Breast epithelium (tissue), 4 donors: Measurements from ENCODE around the gene CDRT15L2. TPM values are rescaled to one million over a fixed set of nuclear protein-coding genes. Genes with fewer than 3 reads are reported as not detected.
"Not testable (repeated sequence)": the region's sequence is repeated elsewhere in the genome, so short reads cannot be mapped to it uniquely, and the experiment has no call there.

Experiments used
- DNase-seq, 2 donors: peaks; one replicate each; pipeline ENCODE4 v3.0.0-alpha.2; 2019; ENCODE audit warnings: low spot score in 2 of 2
- H3K27ac ChIP-seq, 2 donors: fragments of 200-600 bp; sonication (generic) in 1 of 2; one replicate each; pipeline ENCODE4 v1.5.1; 2016 to 2019; ENCODE audit warnings: mild to moderate bottlenecking in 1 of 2
- H3K27me3 ChIP-seq, 2 donors: fragments of 200-600 bp; sonication (generic) in 1 of 2; one replicate each; pipeline versions ENCODE4 v1.5.1 to v1.6.0; 2017 to 2019; ENCODE audit warnings: control low read depth in 1 of 2, mild to moderate bottlenecking in 1 of 2
- H3K36me3 ChIP-seq: fragments of 200-600 bp; one replicate; pipeline ENCODE4 v1.5.1; 2019
- H3K4me1 ChIP-seq, 2 donors: fragments of 200-600 bp; sonication (generic); one replicate each; pipeline ENCODE4 v1.5.1; 2016 to 2019; ENCODE audit warnings: control low read depth in 1 of 2
- H3K4me3 ChIP-seq, 3 donors: fragments of 200-600 bp; sonication (generic); 1 replicate in 2 of 3; 2 replicates in 1 of 3; pipeline ENCODE4 v1.5.1; 2016 to 2019; ENCODE audit warnings: mild to moderate bottlenecking in 3 of 3, moderate library complexity in 2 of 3
- H3K9me3 ChIP-seq, 2 donors: fragments of 200-600 bp; sonication (generic) in 1 of 2; one replicate each; pipeline ENCODE4 v1.5.1; 2016 to 2019; ENCODE audit warnings: control low read depth in 1 of 2
- CTCF ChIP-seq, 3 donors: fragments of 450-650 bp; IDR thresholded peaks; one replicate each; pipeline ENCODE4 v1.5.1; 2016 to 2017; ENCODE audit warnings: antibody characterized with exemption in 3 of 3, mild to moderate bottlenecking in 3 of 3, moderate library complexity in 3 of 3
- POLR2A ChIP-seq: fragments of 450-650 bp; IDR thresholded peaks from one replicate; pipeline ENCODE4 v1.6.1; 2016; ENCODE audit warnings: antibody characterized with exemption, mild to moderate bottlenecking, moderate library complexity
- POLR2AphosphoS5 ChIP-seq, 3 donors: sonication (generic); formaldehyde crosslinking; IDR thresholded peaks; one replicate each; pipeline ENCODE4 v1.6.1; 2017; ENCODE audit warnings: antibody characterized with exemption in 3 of 3
- intact Hi-C: fragments of 100-400 bp; cut with DNase I; formaldehyde crosslinking; loops from one replicate; pipeline ENCODE4 v1.15.1; 2023; ENCODE audit warnings: low total_unique reads
- total RNA-seq, 3 donors: library from RNA; depleted of rRNA; stranded (reverse); fragments of >200 nt; gene quantifications; one replicate each; pipeline ENCODE4 v1.1.0, GENCODE V29; 2016

Gene CDRT15L2
- total RNA-seq, 3 donors from 2014 or later = not detected

GRCh38 chr17:20583891-20584577 is 4.5 kb downstream of the CDRT15L2 start:
- H3K27ac ChIP-seq, H3K9me3 ChIP-seq, intact Hi-C loops: not testable (repeated sequence)

GRCh38 chr17:20588744-20589453 is 9.4 kb downstream of the CDRT15L2 start:
- H3K4me1 ChIP-seq, H3K36me3 ChIP-seq, DNase-seq, intact Hi-C loops, H3K27me3 ChIP-seq, H3K9me3 ChIP-seq: not testable (repeated sequence)
- peak overlapping the region in 1 of 2 donors; percentile 32 for H3K27ac ChIP-seq
- H3K4me3 ChIP-seq = peak overlapping the region in 2 of 3 donors; percentile 45 to 61

More at GRCh38 chr17:20583891-20584577, 4.5 kb downstream of the CDRT15L2 start:
- not testable (repeated sequence) for DNase-seq, H3K4me3 ChIP-seq, H3K4me1 ChIP-seq, H3K36me3 ChIP-seq, H3K27me3 ChIP-seq

GRCh38 chr17:20589454-20589810 is 9.9 kb downstream of the CDRT15L2 start:
- H3K36me3 ChIP-seq, H3K4me1 ChIP-seq, intact Hi-C loops, H3K27me3 ChIP-seq, H3K9me3 ChIP-seq, DNase-seq: not testable (repeated sequence)
- Histone ChIP-seq H3K4me3 (peak overlapping the region in 2 of 3 donors; percentile 45 to 61), H3K27ac (peak overlapping the region in 1 of 2 donors; percentile 32)

GRCh38 chr17:20591040-20591439 is 11.5 kb downstream of the CDRT15L2 start:
- H3K36me3 ChIP-seq, DNase-seq, H3K27me3 ChIP-seq, H3K4me3 ChIP-seq, intact Hi-C loops, H3K4me1 ChIP-seq, H3K27ac ChIP-seq, H3K9me3 ChIP-seq: not testable (repeated sequence)

GRCh38 chr17:20605568-20605967 is 26.0 kb downstream of the CDRT15L2 start:
- H3K27ac ChIP-seq, H3K36me3 ChIP-seq, intact Hi-C loops, DNase-seq, H3K27me3 ChIP-seq, H3K9me3 ChIP-seq, H3K4me1 ChIP-seq, H3K4me3 ChIP-seq: not testable (repeated sequence)

GRCh38 chr17:20609490-20609889 is 30.0 kb downstream of the CDRT15L2 start:
- DNase-seq, H3K36me3 ChIP-seq, H3K27me3 ChIP-seq, H3K9me3 ChIP-seq, intact Hi-C loops, H3K4me3 ChIP-seq, H3K27ac ChIP-seq, H3K4me1 ChIP-seq: not testable (repeated sequence)

- TF ChIP-seq POLR2A (no peak), POLR2AphosphoS5 (IDR thresholded peaks at IDR 0.05) (no peak), CTCF (IDR thresholded peaks at IDR 0.05) (no peak)
- no peak for DNase-seq
- Histone ChIP-seq H3K27me3 (no peaks in the 10 kb centered on the region), H3K27ac (no peak overlapping the region), H3K4me3 (no peak overlapping the region), H3K36me3 (no peaks in the 10 kb centered on the region), H3K9me3 (no peaks in the 10 kb centered on the region), H3K4me1 (no peaks in the 10 kb centered on the region)
- intact Hi-C loops = no loop called here
Observed at GRCh38 chr17:20611309-20611708, 31.8 kb downstream of the CDRT15L2 start.

GRCh38 chr17:20612635-20613034 is 33.1 kb downstream of the CDRT15L2 start:
- DNase-seq = no peak
- H3K4me1 ChIP-seq = no peaks in the 10 kb centered on the region
- H3K27ac ChIP-seq = no peak overlapping the region
- no peaks in the 10 kb centered on the region for H3K27me3 ChIP-seq
- intact Hi-C loops = no loop called here
- H3K36me3 ChIP-seq = no peaks in the 10 kb centered on the region
- no peak overlapping the region for H3K4me3 ChIP-seq
- no peaks in the 10 kb centered on the region for H3K9me3 ChIP-seq
- TF ChIP-seq POLR2AphosphoS5 (IDR thresholded peaks at IDR 0.05) (no peak), CTCF (IDR thresholded peaks at IDR 0.05) (no peak), POLR2A (no peak)
